SU-DHL-6 (cell line): ENCODE data around the gene KSR1.

Source experiments
- H2AFZ ChIP-seq: fragments of 200-600 bp; sonication (generic); 2 replicates; pipeline ENCODE4 v1.6.1; 2014; ENCODE audit warnings: low read depth, mild to moderate bottlenecking, moderate library complexity, mixed read lengths, antibody characterized with exemption, low read length; ENCODE audit not compliant: severe bottlenecking
- H3F3A ChIP-seq: fragments of 200-600 bp; shearing (Covaris generic); 2 replicates; pipeline ENCODE4 v1.6.0; 2016; ENCODE audit warnings: antibody characterized with exemption, mild to moderate bottlenecking; ENCODE audit not compliant: insufficient read depth
- H3K27ac ChIP-seq: fragments of 200-600 bp; sonication (generic); 2 replicates; pipeline ENCODE4 v1.5.1; 2016; ENCODE audit warnings: low read depth, mild to moderate bottlenecking, low read length, moderate library complexity, mixed read lengths
- H3K27me3 ChIP-seq: fragments of 200-600 bp; sonication (generic), shearing (Covaris generic); 2 replicates; pipeline ENCODE4 v1.6.0; 2014; ENCODE audit warnings: mild to moderate bottlenecking, low read length
- H3K36me3 ChIP-seq: fragments of 200-600 bp; sonication (generic); 2 replicates; pipeline ENCODE4 v1.6.1; 2014; ENCODE audit warnings: mild to moderate bottlenecking, low read length, mixed read lengths
- H3K4me2 ChIP-seq: fragments of 300-600, 200-600 bp; shearing (Covaris generic), sonication (generic); 2 replicates; pipeline ENCODE4 v1.6.0; 2014; ENCODE audit warnings: low read length, low read depth, mild to moderate bottlenecking; ENCODE audit not compliant: poor library complexity, severe bottlenecking
- H3K4me3 ChIP-seq: fragments of 200-600 bp; sonication (generic); 2 replicates; pipeline ENCODE4 v1.5.1; 2014; ENCODE audit warnings: antibody characterized with exemption, low read length, mild to moderate bottlenecking, mixed read lengths; ENCODE audit not compliant: insufficient read depth, poor library complexity, severe bottlenecking
- H3K79me2 ChIP-seq: fragments of 200-600 bp; sonication (generic); 2 replicates; pipeline ENCODE4 v1.6.1; 2014; ENCODE audit warnings: mild to moderate bottlenecking, low read length, moderate library complexity; ENCODE audit not compliant: insufficient read depth
- H3K9ac ChIP-seq: fragments of 200-600 bp; sonication (generic); 2 replicates; pipeline ENCODE4 v1.7.0; 2014; ENCODE audit warnings: mild to moderate bottlenecking, low read length
- H3K9me2 ChIP-seq: fragments of 200-600 bp; sonication (generic); replicated peaks from 2 replicates; pipeline ENCODE4 v1.6.1; 2014; ENCODE audit warnings: low read length; ENCODE audit not compliant: insufficient read depth
- H3K9me3 ChIP-seq: fragments of 200-600 bp; sonication (generic); 2 replicates; pipeline ENCODE4 v1.6.1; 2014; ENCODE audit warnings: low read length, mixed read lengths; ENCODE audit not compliant: insufficient read depth
- H4K20me1 ChIP-seq: fragments of 200-600 bp; sonication (generic); 2 replicates; pipeline ENCODE4 v1.6.1; 2014; ENCODE audit warnings: low read depth, mild to moderate bottlenecking, antibody characterized with exemption, low read length, moderate library complexity, mixed read lengths
- EZH2phosphoT487 ChIP-seq: fragments of 200-600 bp; sonication (generic), shearing (Covaris generic); conservative IDR thresholded peaks from 2 replicates; pipeline ENCODE4 v1.6.1; 2018; ENCODE audit warnings: mild to moderate bottlenecking, antibody characterized with exemption, low read length, moderate library complexity, mixed read lengths
- TF ChIP-seq, protein P1 (sequence below): fragments of 200-600 bp; sonication (generic); IDR thresholded peaks from one replicate; pipeline ENCODE4 v1.5.1; 2017; ENCODE audit warnings: antibody characterized with exemption, mild to moderate bottlenecking, low read length, moderate library complexity; ENCODE audit not compliant: insufficient read depth, poor library complexity, severe bottlenecking

Gene KSR1

DNA sequence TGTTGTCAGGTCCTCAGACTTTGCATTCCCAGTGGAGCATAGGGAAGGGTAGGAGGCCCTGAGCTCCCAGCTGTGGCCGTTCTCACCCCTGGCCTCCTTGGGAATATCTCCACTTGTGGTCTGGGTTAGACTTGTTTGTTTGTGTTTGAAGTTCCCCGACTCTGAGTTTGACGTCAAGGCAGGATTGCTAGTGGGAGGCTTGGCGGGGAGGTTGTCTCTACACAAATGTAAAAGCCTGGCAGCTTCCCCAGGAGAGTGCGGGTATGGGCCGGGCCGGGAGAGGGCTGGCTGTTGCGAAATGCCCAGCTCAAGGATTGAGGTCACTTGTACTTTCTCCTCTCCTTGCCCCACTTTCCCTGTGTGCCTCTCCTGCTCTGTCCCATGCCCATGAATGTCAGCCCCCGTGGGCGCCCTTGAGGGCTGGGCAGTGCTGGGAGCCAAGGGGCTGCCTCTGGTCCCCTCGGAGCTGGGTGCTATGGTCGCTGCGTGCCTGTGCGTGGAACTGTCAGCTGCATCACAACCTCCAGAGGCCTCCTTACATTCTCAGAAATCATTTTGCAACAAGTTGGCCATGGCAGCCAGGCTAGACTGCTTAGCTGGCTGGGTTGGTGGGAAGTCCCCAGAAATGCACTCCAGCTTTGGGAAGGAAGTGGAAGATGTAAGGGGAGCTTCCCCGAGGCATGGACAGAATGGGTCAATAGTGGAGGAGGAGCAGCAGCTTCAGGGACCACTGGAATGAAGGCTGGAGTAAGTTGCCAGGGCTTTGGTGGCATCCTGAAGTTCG is 84.3 kb downstream of the KSR1 start:
- no peaks in the 10 kb centered on the region for H3K27me3 ChIP-seq
- no peaks in the 10 kb centered on the region for H3K9me2 ChIP-seq
- no peak overlapping the region for H3K4me3 ChIP-seq
- no peaks in the 10 kb centered on the region for H3K36me3 ChIP-seq
- H4K20me1 ChIP-seq, result no peaks in the 10 kb centered on the region
- no peak overlapping the region for H3K9ac ChIP-seq
- no peaks in the 10 kb centered on the region for H3F3A ChIP-seq
- H3K9me3 ChIP-seq, result no peaks in the 10 kb centered on the region
- TF ChIP-seq, protein P1, sequence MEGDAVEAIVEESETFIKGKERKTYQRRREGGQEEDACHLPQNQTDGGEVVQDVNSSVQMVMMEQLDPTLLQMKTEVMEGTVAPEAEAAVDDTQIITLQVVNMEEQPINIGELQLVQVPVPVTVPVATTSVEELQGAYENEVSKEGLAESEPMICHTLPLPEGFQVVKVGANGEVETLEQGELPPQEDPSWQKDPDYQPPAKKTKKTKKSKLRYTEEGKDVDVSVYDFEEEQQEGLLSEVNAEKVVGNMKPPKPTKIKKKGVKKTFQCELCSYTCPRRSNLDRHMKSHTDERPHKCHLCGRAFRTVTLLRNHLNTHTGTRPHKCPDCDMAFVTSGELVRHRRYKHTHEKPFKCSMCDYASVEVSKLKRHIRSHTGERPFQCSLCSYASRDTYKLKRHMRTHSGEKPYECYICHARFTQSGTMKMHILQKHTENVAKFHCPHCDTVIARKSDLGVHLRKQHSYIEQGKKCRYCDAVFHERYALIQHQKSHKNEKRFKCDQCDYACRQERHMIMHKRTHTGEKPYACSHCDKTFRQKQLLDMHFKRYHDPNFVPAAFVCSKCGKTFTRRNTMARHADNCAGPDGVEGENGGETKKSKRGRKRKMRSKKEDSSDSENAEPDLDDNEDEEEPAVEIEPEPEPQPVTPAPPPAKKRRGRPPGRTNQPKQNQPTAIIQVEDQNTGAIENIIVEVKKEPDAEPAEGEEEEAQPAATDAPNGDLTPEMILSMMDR, result no peak
- TF ChIP-seq EZH2phosphoT487, result no peak
- H2AFZ ChIP-seq, result no peak overlapping the region
- H3K27ac ChIP-seq, result no peak overlapping the region
- no peak overlapping the region for H3K4me2 ChIP-seq
- no peaks in the 10 kb centered on the region for H3K79me2 ChIP-seq

- no peak overlapping the region for H3K9ac ChIP-seq
- H3K9me3 ChIP-seq, result no peaks in the 10 kb centered on the region
- H3K27me3 ChIP-seq, result no peaks in the 10 kb centered on the region
- no peak overlapping the region for H2AFZ ChIP-seq
- H3K9me2 ChIP-seq, result no peaks in the 10 kb centered on the region
- H3K79me2 ChIP-seq, result no peaks in the 10 kb centered on the region
- H3K27ac ChIP-seq, result no peak overlapping the region
- no peak overlapping the region for H3K4me2 ChIP-seq
- no peaks in the 10 kb centered on the region for H3K36me3 ChIP-seq
- no peak overlapping the region for H3K4me3 ChIP-seq
- TF ChIP-seq EZH2phosphoT487, result no peak
- TF ChIP-seq, protein P1, result no peak
- no peaks in the 10 kb centered on the region for H4K20me1 ChIP-seq
- H3F3A ChIP-seq, result no peaks in the 10 kb centered on the region
Measured at GRCh38 chr17:27541301-27542023, 85.2 kb downstream of the KSR1 start.

GRCh38 chr17:27542841-27543463 is 86.7 kb downstream of the KSR1 start:
- H3K36me3 ChIP-seq, result no peaks in the 10 kb centered on the region
- H3K79me2 ChIP-seq, result no peaks in the 10 kb centered on the region
- H4K20me1 ChIP-seq, result no peaks in the 10 kb centered on the region
- H2AFZ ChIP-seq, result no peak overlapping the region
- H3K4me2 ChIP-seq, result no peak overlapping the region
- H3K9me2 ChIP-seq, result no peaks in the 10 kb centered on the region
- no peaks in the 10 kb centered on the region for H3K9me3 ChIP-seq
- no peaks in the 10 kb centered on the region for H3K27me3 ChIP-seq
- H3K4me3 ChIP-seq, result no peak overlapping the region
- H3F3A ChIP-seq, result no peaks in the 10 kb centered on the region
- H3K9ac ChIP-seq, result no peak overlapping the region
- TF ChIP-seq, protein P1, result no peak
- TF ChIP-seq EZH2phosphoT487, result no peak
- H3K27ac ChIP-seq, result no peak overlapping the region
